Panc1 (cell line): ENCODE measurements around the gene NAA25. TPM values are rescaled to one million over a fixed set of nuclear protein-coding genes. Genes with fewer than 3 reads are reported as not detected.

ENCODE experiments used
- ATAC-seq: fragments of 200-7000 bp; cut with Tn5 transposase; 2 replicates; pipeline ENCODE4 v1.9.1; 2020; ENCODE audit warnings: mild to moderate bottlenecking, moderate library complexity
- BruUV-seq: library from RNA; stranded (reverse); fragments of 400-500 nt; replicated peaks from 2 replicates; lab custom pipeline; 2021; lab: Mats Ljungman, UMichigan
- CTCF ChIA-PET: fragments of 300-600 bp; sonication (Branson Sonifier 250); formaldehyde crosslinking; loops from one replicate; lab custom pipeline; 2022; ENCODE audit warnings: antibody characterized with exemption; lab: Charles Lee
- POLR2A ChIA-PET: fragments of 300-600 bp; sonication (Branson Sonifier 250); formaldehyde crosslinking; loops from one replicate; lab custom pipeline; 2022; ENCODE audit warnings: antibody characterized with exemption; lab: Charles Lee
- DNase-seq: peaks from one replicate; pipeline ENCODE4 v3.0.0-alpha.2; 2010; ENCODE audit warnings: low read depth, low spot score
- H3K27ac ChIP-seq: 2 replicates; pipeline ENCODE4 v1.5.1; 2011; ENCODE audit warnings: mild to moderate bottlenecking, low read length, inconsistent platforms
- H3K27me3 ChIP-seq: fragments of 200-500 bp; sonication (Bioruptor generic); 2 replicates; pipeline ENCODE4 v1.6.0; 2014; ENCODE audit warnings: low read length, inconsistent platforms; ENCODE audit not compliant: control insufficient read depth, insufficient read depth
- H3K36me3 ChIP-seq: fragments of 200-500 bp; sonication (Bioruptor generic); 2 replicates; pipeline ENCODE4 v1.5.1; 2014; ENCODE audit warnings: inconsistent platforms, mild to moderate bottlenecking, low read length, moderate library complexity; ENCODE audit not compliant: control insufficient read depth, insufficient read depth
- H3K4me1 ChIP-seq: 2 replicates; pipeline ENCODE4 v1.5.1; 2011; ENCODE audit warnings: inconsistent platforms, mild to moderate bottlenecking, low read length, moderate library complexity; ENCODE audit not compliant: control insufficient read depth, insufficient read depth
- H3K4me3 ChIP-seq, 2 experiments: 2 replicates each; pipeline ENCODE4 v1.5.1; 2011 to 2012; ENCODE audit warnings: low read depth in 2 of 2, low read length in 2 of 2, mild to moderate bottlenecking in 2 of 2, inconsistent platforms in 1 of 2, moderate library complexity in 1 of 2
- H3K9me3 ChIP-seq: fragments of 200-500 bp; sonication (Bioruptor generic); 2 replicates; pipeline ENCODE4 v1.5.1; 2014; ENCODE audit warnings: low read depth, mild to moderate bottlenecking, inconsistent platforms, low read length, moderate library complexity; ENCODE audit not compliant: control insufficient read depth, insufficient read depth
- CTCF ChIP-seq: fragments of 450-650 bp; IDR thresholded peaks from 2 replicates; pipeline ENCODE4 v1.5.1; 2017; ENCODE audit warnings: mild to moderate bottlenecking
- POLR2AphosphoS5 ChIP-seq: IDR thresholded peaks from 2 replicates; pipeline ENCODE4 v1.6.1; 2012; ENCODE audit warnings: mild to moderate bottlenecking, low read depth, low read length, moderate library complexity
- REST ChIP-seq, 2 experiments: IDR thresholded peaks; 2 replicates each; pipeline ENCODE4 v1.6.1; 2011 to 2012; ENCODE audit warnings: low read depth in 2 of 2, control low read depth in 1 of 2, low read length in 1 of 2, mild to moderate bottlenecking in 1 of 2, moderate library complexity in 1 of 2; ENCODE audit not compliant: insufficient read depth in 1 of 2
- SIN3A ChIP-seq: IDR thresholded peaks from 2 replicates; pipeline ENCODE4 v1.6.1; 2012; ENCODE audit warnings: low read depth, mild to moderate bottlenecking, low read length, moderate library complexity, borderline replicate concordance; ENCODE audit not compliant: insufficient read depth
- TCF7L2 ChIP-seq: IDR thresholded peaks from 2 replicates; pipeline ENCODE4 v1.6.1; 2011; ENCODE audit warnings: mild to moderate bottlenecking, low read depth, low read length, inconsistent platforms
- in situ Hi-C: cut with HindIII; loops from 2 replicates; pipeline ENCODE4 v1.10.0; 2016; ENCODE audit warnings: low sequenced_read_pairs, low pct_unique_long_range_greater_than_20kb
- intact Hi-C: fragments of 100-400 bp; cut with micrococcal nuclease; formaldehyde crosslinking; loops from one replicate; pipeline ENCODE4 v1.10.0; 2022; ENCODE audit not compliant: unreplicated experiment
- total RNA-seq: library from RNA; stranded (reverse); gene quantifications from one replicate; pipeline ENCODE4 v1.2.1, GENCODE V29; 2021; ENCODE audit not compliant: unreplicated experiment

Gene NAA25
- total RNA-seq, 1 experiment from 2014 or later = 32.2 TPM

GRCh38 chr12:112116232-112117060 lies 7.9 kb upstream of the NAA25 start:
- intact Hi-C loops = no loop called here
- no peak for TF ChIP-seq TCF7L2
- TF ChIP-seq CTCF = no peak
- no peak for TF ChIP-seq SIN3A
- TF ChIP-seq POLR2AphosphoS5 = no peak
- no peak for TF ChIP-seq REST (IDR thresholded peaks at IDR 0.05; ENCODE audit: insufficient read depth in 1 of 2, low read depth in 2 of 2, low read length in 1 of 2)
- Histone ChIP-seq H3K9me3 (no peaks in the 10 kb centered on the region), H3K4me1 (peaks cover 19% of the 10 kb centered on the region), H3K4me3 (no peak overlapping the region), H3K27ac (peak overlapping the region; percentile 15; the same call in 1 of the 2 replicates), H3K27me3 (no peaks in the 10 kb centered on the region), H3K36me3 (no peaks in the 10 kb centered on the region)
- CTCF ChIA-PET = no interaction called here
- POLR2A ChIA-PET = interaction anchor here (0.6 kb wide), 1 partner anchor 239 kb away, joined by 7 read pairs; no protein-coding TSS in a partner anchor
- DNase-seq (no peak), ATAC-seq (peak; percentile 52; the same call in 1 of the 2 replicates)
- BruUV-seq = no TSS peak
- in situ Hi-C loops = no loop called here

GRCh38 chr12:112115259-112116045 lies 6.9 kb upstream of the NAA25 start:
- POLR2A ChIA-PET = no interaction called here
- in situ Hi-C loops (no loop called here), intact Hi-C loops (no loop called here)
- ATAC-seq = no peak
- CTCF ChIA-PET = no interaction called here
- TF ChIP-seq SIN3A (no peak), REST (IDR thresholded peaks at IDR 0.05; ENCODE audit: insufficient read depth in 1 of 2, low read depth in 2 of 2, low read length in 1 of 2) (no peak), POLR2AphosphoS5 (no peak), CTCF (no peak), TCF7L2 (no peak)
- Histone ChIP-seq H3K4me1 (peaks cover 20% of the 10 kb centered on the region), H3K36me3 (no peaks in the 10 kb centered on the region), H3K9me3 (no peaks in the 10 kb centered on the region), H3K27me3 (no peaks in the 10 kb centered on the region), H3K27ac (no peak overlapping the region), H3K4me3 (no peak overlapping the region)
- no peak for DNase-seq
- no TSS peak for BruUV-seq
